NCI-H345 treated with DMSO at 0.1 percent for 48 hours (cell line): ENCODE measurements around the gene PLAU.
"Not testable (repeated sequence)": the region's sequence is repeated elsewhere in the genome, so short reads cannot be mapped to it uniquely, and the experiment has no call there.

ENCODE experiments used
- DNase-seq: peaks from one replicate; lab custom pipeline; 2025; ENCODE audit not compliant: unreplicated experiment; lab: John Stamatoyannopoulos, UW

PLAU gene

GRCh38 chr10:73897693-73898092, 13.2 kb upstream of the PLAU start:
- no peak for DNase-seq

GRCh38 chr10:73898730-73899410, 12.1 kb upstream of the PLAU start:
- no peak for DNase-seq

GRCh38 chr10:73899423-73899822, 11.5 kb upstream of the PLAU start:
- no peak for DNase-seq

- no peak for DNase-seq
Measured at GRCh38 chr10:73900064-73900463, 10.9 kb upstream of the PLAU start.

- DNase-seq, result no peak
Measured at GRCh38 chr10:73901261-73901660, 9.7 kb upstream of the PLAU start.

GRCh38 chr10:73902351-73902750, 8.6 kb upstream of the PLAU start:
- DNase-seq, result no peak

GRCh38 chr10:73905256-73906020, 5.5 kb upstream of the PLAU start:
- no peak for DNase-seq

GRCh38 chr10:73906524-73907447, 4.1 kb upstream of the PLAU start:
- no peak for DNase-seq

GRCh38 chr10:73907841-73908517, 3.0 kb upstream of the PLAU start:
- no peak for DNase-seq

- DNase-seq, result no peak
Measured at GRCh38 chr10:73908853-73909539, 1.9 kb upstream of the PLAU start.

- DNase-seq, result no peak
Measured at GRCh38 chr10:73909540-73910115, 1.3 kb upstream of the PLAU start.

- DNase-seq, result no peak
Measured at GRCh38 chr10:73910401-73910763, 550 bp upstream of the PLAU start.

GRCh38 chr10:73911553-73912004, 647 bp downstream of the PLAU start:
- DNase-seq, result no peak

- DNase-seq, result no peak
Measured at GRCh38 chr10:73914036-73914435, 3.1 kb downstream of the PLAU start.

- no peak for DNase-seq
Measured at GRCh38 chr10:73915206-73915851, 4.4 kb downstream of the PLAU start.

- no peak for DNase-seq
Measured at GRCh38 chr10:73916761-73917470, 6.0 kb downstream of the PLAU start.

- DNase-seq, result no peak
Measured at GRCh38 chr10:73917566-73918305, 6.8 kb downstream of the PLAU start.

GRCh38 chr10:73919481-73919880, 8.5 kb downstream of the PLAU start:
- DNase-seq, result not testable (repeated sequence)
